Natural killer cell (primary cell): ENCODE measurements around the gene DSCAML1. TPM values are rescaled to one million over a fixed set of nuclear protein-coding genes. Genes with fewer than 3 reads are reported as not detected.

Experiments used
- ATAC-seq, 3 donors: fragments of 150-1000 bp in 2 of 3; fragments of 200-7000 bp in 1 of 3; cut with Tn5 transposase; 1 replicate in 1 of 3; 2 replicates in 2 of 3; pipeline ENCODE4 v1.10.0; 2021; ENCODE audit warnings: mild to moderate bottlenecking in 2 of 3, moderate library complexity in 2 of 3
- DNase-seq, 2 donors: peaks; one replicate each; pipeline versions ENCODE4 v3.0.0 to v3.0.0-alpha.2; 2013 to 2021; ENCODE audit warnings: mixed read lengths in 1 of 2
- H3K27ac ChIP-seq: one replicate; pipeline ENCODE4 v1.5.1; 2013; ENCODE audit warnings: mild to moderate bottlenecking, low read length
- H3K27me3 ChIP-seq: one replicate; pipeline ENCODE4 v1.6.1; 2013; ENCODE audit warnings: low read length; ENCODE audit not compliant: control insufficient read depth, insufficient read depth
- H3K36me3 ChIP-seq: one replicate; pipeline ENCODE4 v1.6.1; 2013; ENCODE audit warnings: low read length; ENCODE audit not compliant: control insufficient read depth, insufficient read depth
- H3K4me1 ChIP-seq: one replicate; pipeline ENCODE4 v1.6.1; 2013; ENCODE audit warnings: low read length; ENCODE audit not compliant: control insufficient read depth, insufficient read depth
- H3K4me3 ChIP-seq: one replicate; pipeline ENCODE4 v1.5.1; 2013; ENCODE audit warnings: low read length
- H3K9me3 ChIP-seq: one replicate; pipeline ENCODE4 v1.6.1; 2013; ENCODE audit warnings: low read length; ENCODE audit not compliant: control insufficient read depth, insufficient read depth
- H3K27ac Mint-ChIP-seq, 2 donors: one replicate each; pipeline ENCODE4 v1.8.0; 2022; ENCODE audit warnings: mild to moderate bottlenecking in 2 of 2, mixed read lengths in 2 of 2, moderate library complexity in 1 of 2
- H3K27me3 Mint-ChIP-seq, 2 donors: one replicate each; pipeline ENCODE4 v1.8.0; 2022; ENCODE audit warnings: low read depth in 2 of 2, mixed read lengths in 2 of 2
- H3K36me3 Mint-ChIP-seq: one replicate; pipeline ENCODE4 v1.8.0; 2022; ENCODE audit warnings: mixed read lengths
- H3K4me1 Mint-ChIP-seq, 2 donors: one replicate each; pipeline ENCODE4 v1.8.0; 2022; ENCODE audit warnings: mixed read lengths in 2 of 2
- H3K4me3 Mint-ChIP-seq: one replicate; pipeline ENCODE4 v1.8.0; 2022; ENCODE audit warnings: mild to moderate bottlenecking, moderate library complexity, mixed read lengths
- H3K9me3 Mint-ChIP-seq, 2 donors: one replicate each; pipeline ENCODE4 v1.8.0; 2022; ENCODE audit warnings: mixed read lengths in 2 of 2
- WGBS: methylation state at CpG from one replicate; pipeline ENCODE4 v1.1.7; 2013; ENCODE audit warnings: missing lambda C conversion rate; ENCODE audit not compliant: insufficient coverage; 5-methylcytosine and 5-hydroxymethylcytosine counted together
- intact Hi-C: fragments of 100-400 bp; cut with micrococcal nuclease; formaldehyde crosslinking; loops from one replicate; pipeline ENCODE4 v1.14.2; 2022
- total RNA-seq, 4 donors: library from RNA; stranded (reverse); fragments of 120-200 nt in 1 of 4; gene quantifications; one replicate each; pipeline versions ENCODE4 v1.2.3 to v1.2.4, GENCODE V29; 2013 to 2022
- TF ChIP-seq, protein P1 (sequence below): fragments of 200-600 bp; IDR thresholded peaks from one replicate; pipeline ENCODE4 v1.8.0; 2022; ENCODE audit warnings: antibody characterized with exemption

The DSCAML1 gene
- total RNA-seq, 3 donors from 2014 or later (not counting 1 experiment from before 2014, with no cell fraction given), result 0.66 TPM; not detected in 2

DNA sequence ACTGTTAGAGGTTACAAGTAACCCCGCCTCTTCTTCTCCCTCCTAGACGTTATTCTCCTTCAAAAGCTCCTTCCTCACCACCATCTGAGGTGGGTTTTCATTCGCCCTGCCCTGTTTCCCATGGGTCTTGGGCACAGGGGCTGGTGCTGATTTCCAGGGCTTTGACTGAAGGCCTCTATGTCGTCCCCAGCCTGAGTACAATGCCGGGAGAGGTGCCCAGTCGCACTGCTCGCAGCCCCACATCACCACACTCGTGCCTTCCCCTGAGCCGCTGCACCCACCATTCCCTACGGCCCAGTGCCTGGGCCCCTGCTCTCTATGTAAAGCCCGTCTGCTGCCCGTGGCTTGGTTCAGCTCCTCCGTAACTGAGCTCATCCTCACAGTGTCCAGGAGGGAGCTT lies 169.8 kb downstream of the DSCAML1 start:
- 81% methylated on average over 13 of the region's 13 CpGs for WGBS
- Histone ChIP-seq H3K9me3 (no peaks in the 10 kb centered on the region), H3K36me3 (no peaks in the 10 kb centered on the region), H3K4me1 (no peaks in the 10 kb centered on the region), H3K4me3 (no peak overlapping the region), H3K27ac (no peak overlapping the region), H3K27me3 (no peaks in the 10 kb centered on the region)
- H3K9me3 Mint-ChIP-seq, result no peaks in the 10 kb centered on the region
- no peaks in the 10 kb centered on the region for H3K36me3 Mint-ChIP-seq
- H3K27me3 Mint-ChIP-seq, result peaks cover 6 to 17% of the 10 kb centered on the region in 2 donors
- ATAC-seq (no peak), DNase-seq (no peak)
- intact Hi-C loops, result no loop called here
- H3K27ac Mint-ChIP-seq, result no peak overlapping the region
- TF ChIP-seq, protein P1, sequence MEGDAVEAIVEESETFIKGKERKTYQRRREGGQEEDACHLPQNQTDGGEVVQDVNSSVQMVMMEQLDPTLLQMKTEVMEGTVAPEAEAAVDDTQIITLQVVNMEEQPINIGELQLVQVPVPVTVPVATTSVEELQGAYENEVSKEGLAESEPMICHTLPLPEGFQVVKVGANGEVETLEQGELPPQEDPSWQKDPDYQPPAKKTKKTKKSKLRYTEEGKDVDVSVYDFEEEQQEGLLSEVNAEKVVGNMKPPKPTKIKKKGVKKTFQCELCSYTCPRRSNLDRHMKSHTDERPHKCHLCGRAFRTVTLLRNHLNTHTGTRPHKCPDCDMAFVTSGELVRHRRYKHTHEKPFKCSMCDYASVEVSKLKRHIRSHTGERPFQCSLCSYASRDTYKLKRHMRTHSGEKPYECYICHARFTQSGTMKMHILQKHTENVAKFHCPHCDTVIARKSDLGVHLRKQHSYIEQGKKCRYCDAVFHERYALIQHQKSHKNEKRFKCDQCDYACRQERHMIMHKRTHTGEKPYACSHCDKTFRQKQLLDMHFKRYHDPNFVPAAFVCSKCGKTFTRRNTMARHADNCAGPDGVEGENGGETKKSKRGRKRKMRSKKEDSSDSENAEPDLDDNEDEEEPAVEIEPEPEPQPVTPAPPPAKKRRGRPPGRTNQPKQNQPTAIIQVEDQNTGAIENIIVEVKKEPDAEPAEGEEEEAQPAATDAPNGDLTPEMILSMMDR, result no peak
- no peak overlapping the region for H3K4me3 Mint-ChIP-seq
- no peaks in the 10 kb centered on the region for H3K4me1 Mint-ChIP-seq

DNA sequence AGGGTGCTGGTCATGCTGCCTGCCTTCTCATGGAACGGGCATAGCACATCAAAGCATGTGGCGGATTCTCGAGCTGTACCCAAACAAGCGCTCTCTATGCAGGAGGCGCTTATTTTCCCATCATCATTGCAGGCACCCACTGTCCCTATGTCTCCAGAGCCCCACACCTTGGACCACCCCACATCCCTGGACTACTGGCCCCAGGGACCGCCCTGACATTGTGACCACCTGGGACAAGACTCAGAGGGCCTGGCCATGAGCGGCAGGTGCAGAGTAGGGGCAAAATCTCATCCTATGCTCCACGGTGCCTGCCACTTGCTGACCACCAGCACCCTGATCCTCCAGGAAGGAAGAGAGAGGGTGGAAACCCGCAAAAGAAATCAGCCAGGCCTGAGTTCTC lies 170.4 kb downstream of the DSCAML1 start:
- peaks cover 6 to 17% of the 10 kb centered on the region in 2 donors for H3K27me3 Mint-ChIP-seq
- Histone ChIP-seq H3K27ac (no peak overlapping the region), H3K9me3 (peaks cover 4% of the 10 kb centered on the region), H3K4me1 (no peaks in the 10 kb centered on the region), H3K36me3 (no peaks in the 10 kb centered on the region), H3K27me3 (no peaks in the 10 kb centered on the region), H3K4me3 (no peak overlapping the region)
- 77% methylated on average over 9 of the region's 9 CpGs for WGBS
- no peaks in the 10 kb centered on the region for H3K36me3 Mint-ChIP-seq
- intact Hi-C loops, result no loop called here
- H3K27ac Mint-ChIP-seq, result no peak overlapping the region
- H3K4me3 Mint-ChIP-seq, result no peak overlapping the region
- TF ChIP-seq, protein P1, result no peak
- DNase-seq (no peak), ATAC-seq (no peak)
- peaks cover 0 to 1% of the 10 kb centered on the region in 2 donors for H3K9me3 Mint-ChIP-seq
- H3K4me1 Mint-ChIP-seq, result no peaks in the 10 kb centered on the region

GRCh38 chr11:117625237-117625636 lies 171.8 kb downstream of the DSCAML1 start:
- H3K9me3 Mint-ChIP-seq, result peaks cover 4 to 5% of the 10 kb centered on the region in 2 donors
- no peak overlapping the region for H3K4me3 Mint-ChIP-seq
- peaks cover 9 to 17% of the 10 kb centered on the region in 2 donors for H3K27me3 Mint-ChIP-seq
- TF ChIP-seq, protein P1, result no peak
- no peak overlapping the region for H3K27ac Mint-ChIP-seq
- H3K4me1 ChIP-seq, result no peaks in the 10 kb centered on the region
- H3K27me3 ChIP-seq, result peaks cover 3% of the 10 kb centered on the region
- intact Hi-C loops, result no loop called here
- H3K4me1 Mint-ChIP-seq, result no peaks in the 10 kb centered on the region
- H3K36me3 ChIP-seq, result no peaks in the 10 kb centered on the region
- no peaks in the 10 kb centered on the region for H3K36me3 Mint-ChIP-seq
- DNase-seq (no peak), ATAC-seq (no peak)
- peaks cover 4% of the 10 kb centered on the region for H3K9me3 ChIP-seq
- H3K4me3 ChIP-seq, result no peak overlapping the region
- no peak overlapping the region for H3K27ac ChIP-seq
- 93% methylated on average over 4 of the region's 4 CpGs for WGBS

- H3K9me3 Mint-ChIP-seq, result peaks cover 4 to 5% of the 10 kb centered on the region in 2 donors
- peaks cover 9 to 17% of the 10 kb centered on the region in 2 donors for H3K27me3 Mint-ChIP-seq
- H3K27ac Mint-ChIP-seq, result no peak overlapping the region
- H3K9me3 ChIP-seq, result peaks cover 4% of the 10 kb centered on the region
- H3K36me3 ChIP-seq, result no peaks in the 10 kb centered on the region
- no peak overlapping the region for H3K4me3 Mint-ChIP-seq
- H3K27ac ChIP-seq, result no peak overlapping the region
- ATAC-seq, result no peak
- TF ChIP-seq, protein P1, result no peak
- H3K36me3 Mint-ChIP-seq, result no peaks in the 10 kb centered on the region
- intact Hi-C loops, result no loop called here
- H3K4me1 ChIP-seq, result no peaks in the 10 kb centered on the region
- H3K4me1 Mint-ChIP-seq, result no peaks in the 10 kb centered on the region
- 94% methylated on average over 2 of the region's 2 CpGs for WGBS
- H3K4me3 ChIP-seq, result no peak overlapping the region
- DNase-seq, result no peak
- H3K27me3 ChIP-seq, result peaks cover 3% of the 10 kb centered on the region
Measured at GRCh38 chr11:117623831-117624271, 173.2 kb downstream of the DSCAML1 start.
